Neuronal stem cell (in vitro differentiated cells): ENCODE data around the gene PHYH.

Source experiments
- DNase-seq: peaks from one replicate; pipeline ENCODE4 v3.0.0-alpha.2; 2013; ENCODE audit warnings: low spot score
- H2AFZ ChIP-seq: one replicate; pipeline ENCODE4 v1.6.1; 2013; ENCODE audit warnings: mild to moderate bottlenecking, low read length, inconsistent platforms
- H2AK5ac ChIP-seq: 2 replicates; pipeline ENCODE4 v1.6.1; 2013; ENCODE audit warnings: low read depth, mild to moderate bottlenecking, inconsistent platforms, low read length, moderate library complexity, mixed read lengths
- H2BK120ac ChIP-seq: 2 replicates; pipeline ENCODE4 v1.6.1; 2013; ENCODE audit warnings: low read depth, mild to moderate bottlenecking, inconsistent platforms, low read length, moderate library complexity, mixed read lengths
- H2BK12ac ChIP-seq: one replicate; pipeline ENCODE4 v1.6.1; 2013; ENCODE audit warnings: low read length, inconsistent platforms
- H2BK15ac ChIP-seq: 2 replicates; pipeline ENCODE4 v1.6.1; 2013; ENCODE audit warnings: mild to moderate bottlenecking, low read length, inconsistent platforms, mixed read lengths
- H2BK5ac ChIP-seq: one replicate; pipeline ENCODE4 v1.6.1; 2013; ENCODE audit warnings: inconsistent platforms, mild to moderate bottlenecking, low read length, moderate library complexity
- H3K14ac ChIP-seq: one replicate; pipeline ENCODE4 v1.6.1; 2013; ENCODE audit warnings: low read length, inconsistent platforms
- H3K18ac ChIP-seq: 2 replicates; pipeline ENCODE4 v1.6.1; 2013; ENCODE audit warnings: low read length, inconsistent platforms
- H3K23ac ChIP-seq: 2 replicates; pipeline ENCODE4 v1.6.1; 2013; ENCODE audit warnings: low read depth, mild to moderate bottlenecking, mixed read lengths, low read length, inconsistent platforms; ENCODE audit not compliant: poor library complexity
- H3K27ac ChIP-seq: replicated peaks from 3 replicates; pipeline ENCODE4 v1.5.1; 2013; ENCODE audit warnings: low read length, inconsistent platforms
- H3K27me3 ChIP-seq, 3 experiments: 2 replicates each; pipeline ENCODE4 v1.6.1; 2013; ENCODE audit warnings: low read length in 3 of 3, mild to moderate bottlenecking in 2 of 3, inconsistent platforms in 1 of 3, low read depth in 1 of 3, mixed read lengths in 1 of 3, moderate library complexity in 1 of 3; ENCODE audit not compliant: control insufficient read depth in 3 of 3, insufficient read depth in 3 of 3
- H3K36me3 ChIP-seq, 2 donors: replicated peaks in 1 of 2; 2 replicates each; pipeline ENCODE4 v1.6.1; 2013; ENCODE audit warnings: low read length in 2 of 2; ENCODE audit not compliant: control insufficient read depth in 2 of 2, insufficient read depth in 2 of 2
- H3K4ac ChIP-seq: 2 replicates; pipeline ENCODE4 v1.6.1; 2013; ENCODE audit warnings: inconsistent platforms, mild to moderate bottlenecking, low read length, moderate library complexity
- H3K4me1 ChIP-seq, 2 donors: 1 replicate in 1 of 2; 2 replicates in 1 of 2; pipeline ENCODE4 v1.6.1; 2013; ENCODE audit warnings: low read length in 2 of 2, low read depth in 1 of 2; ENCODE audit not compliant: control insufficient read depth in 2 of 2, insufficient read depth in 1 of 2
- H3K4me2 ChIP-seq: one replicate; pipeline ENCODE4 v1.6.1; 2013; ENCODE audit warnings: mild to moderate bottlenecking, low read length, inconsistent platforms; ENCODE audit not compliant: insufficient read depth, poor library complexity, severe bottlenecking
- H3K4me3 ChIP-seq, 2 donors: 2 replicates each; pipeline ENCODE4 v1.5.1; 2013; ENCODE audit warnings: low read length in 2 of 2, mild to moderate bottlenecking in 2 of 2, inconsistent platforms in 1 of 2, moderate library complexity in 1 of 2
- H3K79me1 ChIP-seq: one replicate; pipeline ENCODE4 v1.6.1; 2013; ENCODE audit warnings: low read depth, mild to moderate bottlenecking, inconsistent platforms, low read length, moderate library complexity
- H3K9ac ChIP-seq: one replicate; pipeline ENCODE4 v1.6.1; 2013; ENCODE audit warnings: mild to moderate bottlenecking, low read depth, low read length, inconsistent platforms; ENCODE audit not compliant: poor library complexity
- H3K9me3 ChIP-seq, 2 donors: replicated peaks in 1 of 2; 2 replicates each; pipeline versions ENCODE3 to v1.6.1; 2013; ENCODE audit warnings: low read length in 2 of 2, mild to moderate bottlenecking in 2 of 2, inconsistent platforms in 1 of 2, low read depth in 1 of 2, mixed read lengths in 1 of 2, moderate library complexity in 1 of 2; ENCODE audit not compliant: control insufficient read depth in 2 of 2, insufficient read depth in 1 of 2
- H4K8ac ChIP-seq: one replicate; pipeline ENCODE4 v1.6.1; 2013; ENCODE audit warnings: low read depth, mild to moderate bottlenecking, inconsistent platforms, low read length, moderate library complexity
- H4K91ac ChIP-seq: one replicate; pipeline ENCODE4 v1.6.1; 2013; ENCODE audit warnings: low read length, low read depth, mild to moderate bottlenecking, inconsistent platforms; ENCODE audit not compliant: poor library complexity
- WGBS, 2 donors: extraction: QIAGEN DNeasy Blood & Tissue Kit; methylation state at CpG; one replicate each; pipeline ENCODE4 v1.1.7; 2013; ENCODE audit warnings: missing lambda C conversion rate in 2 of 2, mixed read lengths in 1 of 2; ENCODE audit not compliant: insufficient read length in 2 of 2, insufficient replicate concordance in 1 of 2; ENCODE audit errors: extremely low coverage in 2 of 2; 5-methylcytosine and 5-hydroxymethylcytosine counted together

PHYH gene

DNA sequence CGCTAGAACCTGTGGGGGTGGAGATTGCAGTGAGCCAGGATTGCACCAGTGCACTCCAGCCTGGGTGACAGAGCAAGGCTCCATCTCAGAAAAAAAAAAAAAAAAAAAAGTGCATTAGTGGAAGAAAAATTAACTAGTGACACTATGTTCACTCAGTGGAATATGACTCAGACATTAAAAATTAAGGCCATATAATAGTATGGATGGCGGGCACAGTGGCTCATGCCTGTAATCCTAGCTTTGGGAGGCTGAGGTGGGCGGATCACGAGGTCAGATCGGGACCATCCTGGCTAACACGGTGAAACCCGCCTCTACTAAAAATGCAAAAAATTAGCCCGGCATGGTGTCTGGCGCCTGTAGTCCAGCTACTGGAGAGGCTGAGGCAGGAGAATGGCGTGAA, 3.4 kb downstream of the PHYH start:
- no peak overlapping the region for H2BK120ac ChIP-seq
- DNase-seq = no peak
- no peaks in the 10 kb centered on the region for H3K27me3 ChIP-seq
- no peak overlapping the region for H3K18ac ChIP-seq
- H3K4me2 ChIP-seq = no peak overlapping the region
- no peak overlapping the region for H3K4ac ChIP-seq
- WGBS, 2 donors = no CpG with 5 or more reads among the region's 10 CpGs
- peaks cover 0 to 3% of the 10 kb centered on the region in 2 donors for H3K4me1 ChIP-seq
- no peak overlapping the region for H2BK5ac ChIP-seq
- no peak overlapping the region for H3K23ac ChIP-seq
- peaks cover 0 to 20% of the 10 kb centered on the region in 2 donors for H3K36me3 ChIP-seq
- H3K9me3 ChIP-seq = no peaks in the 10 kb centered on the region
- H3K27ac ChIP-seq = no peak overlapping the region
- no peak overlapping the region for H4K91ac ChIP-seq
- no peak overlapping the region for H2AK5ac ChIP-seq
- no peak overlapping the region for H4K8ac ChIP-seq
- H2BK12ac ChIP-seq = no peak overlapping the region
- H3K4me3 ChIP-seq = no peak overlapping the region
- no peak overlapping the region for H2AFZ ChIP-seq
- H2BK15ac ChIP-seq = no peak overlapping the region
- H3K14ac ChIP-seq = no peak overlapping the region
- H3K79me1 ChIP-seq = no peaks in the 10 kb centered on the region
- H3K9ac ChIP-seq = no peak overlapping the region

DNA sequence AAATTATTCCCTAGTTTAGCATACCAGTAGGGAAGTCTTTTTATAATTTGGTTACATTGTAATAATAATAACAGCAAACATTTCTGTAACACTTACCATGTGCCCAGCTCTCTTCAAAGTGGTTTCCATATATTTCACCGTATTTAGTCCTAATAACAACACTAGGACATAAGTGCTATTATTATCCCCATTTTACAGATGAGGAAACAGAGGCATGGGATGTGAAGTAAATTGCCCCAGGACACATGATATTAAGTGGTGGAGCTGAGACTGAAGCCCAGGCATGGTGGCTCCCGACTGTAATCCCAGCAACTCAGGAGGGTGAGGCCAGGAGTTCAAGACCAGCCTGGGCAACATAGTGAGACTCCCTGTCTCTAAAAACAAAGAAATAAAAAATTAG, 5.1 kb downstream of the PHYH start:
- H2AFZ ChIP-seq = no peak overlapping the region
- no peak overlapping the region for H3K9ac ChIP-seq
- H3K79me1 ChIP-seq = no peaks in the 10 kb centered on the region
- peaks cover 0 to 3% of the 10 kb centered on the region in 2 donors for H3K4me1 ChIP-seq
- WGBS, 2 donors = no CpG with 5 or more reads among the region's 2 CpGs
- H2BK5ac ChIP-seq = no peak overlapping the region
- no peaks in the 10 kb centered on the region for H3K27me3 ChIP-seq
- H2BK120ac ChIP-seq = no peak overlapping the region
- H2AK5ac ChIP-seq = no peak overlapping the region
- H3K4me3 ChIP-seq = no peak overlapping the region
- H3K27ac ChIP-seq = no peak overlapping the region
- no peaks in the 10 kb centered on the region for H3K9me3 ChIP-seq
- no peak overlapping the region for H4K8ac ChIP-seq
- no peak overlapping the region for H2BK15ac ChIP-seq
- no peak overlapping the region for H3K14ac ChIP-seq
- no peak overlapping the region for H3K4ac ChIP-seq
- no peak overlapping the region for H3K4me2 ChIP-seq
- DNase-seq = no peak
- H2BK12ac ChIP-seq = no peak overlapping the region
- no peak overlapping the region for H3K23ac ChIP-seq
- H3K36me3 ChIP-seq = peaks cover 0 to 21% of the 10 kb centered on the region in 2 donors
- H3K18ac ChIP-seq = no peak overlapping the region
- H4K91ac ChIP-seq = no peak overlapping the region

DNA sequence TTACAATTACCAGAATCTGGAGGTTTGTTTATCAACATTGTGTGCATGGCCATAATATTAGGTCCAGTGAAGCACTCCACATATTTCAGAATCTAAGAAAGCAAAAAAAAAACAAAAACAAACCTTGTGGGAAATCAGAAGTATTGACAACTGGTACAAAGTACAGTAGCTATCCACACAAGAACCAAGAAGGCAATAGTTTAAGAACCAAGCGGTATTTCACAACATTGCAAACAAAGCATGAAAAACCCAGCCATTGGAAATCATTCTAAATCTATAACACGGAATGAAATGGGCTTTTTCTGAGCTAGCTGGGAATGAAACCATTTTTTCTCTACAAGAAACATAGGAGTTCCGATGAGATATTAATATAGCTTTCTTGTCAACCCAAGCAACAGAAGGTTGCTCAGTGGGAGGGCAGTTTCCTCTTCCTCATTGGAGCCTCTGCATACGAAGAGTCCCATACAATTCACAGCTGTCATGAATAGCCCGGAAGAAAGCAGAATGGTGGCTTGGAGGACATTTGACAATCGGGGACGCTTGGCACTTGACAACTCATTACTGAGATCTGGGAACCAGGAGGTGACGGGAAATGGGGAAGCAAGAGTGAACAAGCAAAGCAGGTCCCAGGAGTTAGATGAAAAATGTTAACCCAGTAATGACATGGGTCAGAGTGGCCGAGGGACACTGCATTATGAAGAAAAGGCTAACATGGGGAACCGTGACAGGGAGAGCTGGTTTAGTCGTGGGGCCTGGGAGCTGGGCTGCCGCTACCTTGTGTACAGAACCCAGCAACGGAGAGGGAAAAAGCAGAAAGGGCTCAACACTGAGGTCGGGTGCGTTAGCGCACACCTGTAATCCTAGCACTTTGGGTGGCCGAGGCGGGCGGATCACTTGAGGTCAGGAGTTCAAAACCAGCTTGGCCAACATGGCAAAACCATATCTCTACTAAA, 7.8 kb downstream of the PHYH start:
- H2BK15ac ChIP-seq = no peak overlapping the region
- WGBS, 2 donors = no CpG with 5 or more reads among the region's 19 CpGs

DNA sequence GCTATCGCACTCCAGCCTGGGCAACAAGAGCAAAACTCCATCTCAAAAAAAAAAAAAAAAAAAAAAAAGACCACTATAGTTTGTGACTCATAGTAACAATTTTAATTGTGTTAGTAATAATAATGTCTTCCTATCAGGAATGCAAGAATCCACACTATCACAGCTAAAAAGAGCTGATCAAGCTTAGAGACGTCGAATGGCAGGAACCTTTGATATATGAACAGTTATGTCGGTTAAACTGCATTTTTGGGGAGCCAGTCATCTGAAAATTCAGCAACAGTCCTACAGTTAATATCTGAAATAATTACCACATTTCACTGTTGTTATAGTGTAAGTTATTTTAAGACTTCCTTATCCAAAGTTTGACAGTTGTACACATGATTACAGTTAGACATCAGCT, 8.8 kb downstream of the PHYH start:
- Histone ChIP-seq H3K9ac (no peak overlapping the region), H2BK5ac (no peak overlapping the region), H3K9me3 (no peaks in the 10 kb centered on the region), H2BK12ac (no peak overlapping the region), H2BK120ac (no peak overlapping the region), H3K36me3 (peaks cover 0 to 43% of the 10 kb centered on the region in 2 donors), H3K79me1 (no peaks in the 10 kb centered on the region), H3K27ac (no peak overlapping the region), H4K8ac (no peak overlapping the region), H3K14ac (no peak overlapping the region), H3K23ac (no peak overlapping the region), H4K91ac (no peak overlapping the region), H2AK5ac (no peak overlapping the region), H2AFZ (no peak overlapping the region), H3K4me1 (no peaks in the 10 kb centered on the region), H3K27me3 (no peaks in the 10 kb centered on the region), H3K4me2 (no peak overlapping the region), H2BK15ac (no peak overlapping the region), H3K4ac (no peak overlapping the region), H3K18ac (no peak overlapping the region), H3K4me3 (no peak overlapping the region)
- no CpG with 5 or more reads among the region's 4 CpGs for WGBS, 2 donors
- DNase-seq = no peak

More for the DNA sequence above, 7.8 kb downstream of the PHYH start:
- no peaks in the 10 kb centered on the region for H3K27me3 ChIP-seq
- H3K9ac ChIP-seq = no peak overlapping the region
- H3K4me1 ChIP-seq = no peaks in the 10 kb centered on the region
- H2AK5ac ChIP-seq = no peak overlapping the region
- H3K4me2 ChIP-seq = no peak overlapping the region
- H2BK12ac ChIP-seq = no peak overlapping the region
- H3K4ac ChIP-seq = no peak overlapping the region
- no peak overlapping the region for H4K8ac ChIP-seq
- H3K23ac ChIP-seq = no peak overlapping the region
- no peak overlapping the region for H3K14ac ChIP-seq
- H2BK120ac ChIP-seq = no peak overlapping the region
- H3K18ac ChIP-seq = no peak overlapping the region
- no peak overlapping the region for H4K91ac ChIP-seq
- H3K4me3 ChIP-seq = no peak overlapping the region
- H3K79me1 ChIP-seq = no peaks in the 10 kb centered on the region
- H3K27ac ChIP-seq = no peak overlapping the region
- H3K36me3 ChIP-seq = peaks cover 0 to 34% of the 10 kb centered on the region in 2 donors
- no peak for DNase-seq
- H2AFZ ChIP-seq = no peak overlapping the region
- no peaks in the 10 kb centered on the region for H3K9me3 ChIP-seq
- no peak overlapping the region for H2BK5ac ChIP-seq
